Fibroblast of skin of left biceps (primary cell): ENCODE results near the gene VANGL1.
"Not testable (repeated sequence)": the region's sequence is repeated elsewhere in the genome, so short reads cannot be mapped to it uniquely, and the experiment has no call there.

Source experiments
- DNase-seq, 2 experiments: peaks; one replicate each; pipeline ENCODE4 v3.0.0-alpha.2; 2013; ENCODE audit warnings: low read depth in 2 of 2

VANGL1 gene

DNA sequence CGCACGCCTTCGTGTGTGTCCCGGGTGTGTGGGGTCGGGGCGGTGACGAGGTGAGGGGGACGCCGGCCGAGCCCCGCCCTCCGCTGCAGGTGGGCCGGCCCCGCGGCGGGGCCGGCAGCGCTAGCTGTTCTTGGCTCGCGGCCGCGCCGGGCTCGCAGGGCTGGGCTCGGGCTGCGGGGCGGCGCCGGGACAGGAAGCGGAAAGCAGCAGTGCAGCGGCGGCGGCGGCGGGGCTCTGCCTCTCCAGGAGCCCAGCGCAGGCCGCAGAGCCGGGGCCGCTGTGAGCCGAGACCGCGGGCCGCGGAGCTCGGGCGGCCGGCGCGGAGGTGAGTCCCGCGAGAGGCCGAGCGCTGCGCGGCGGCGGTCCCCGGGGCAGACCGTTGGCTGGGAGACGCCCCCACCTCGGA lies at the start of gene VANGL1:
Gene VANGL1 (plus strand): TSS at position 209 of the 406 bp plus-strand sequence. CDS start 9,444 bp downstream, outside the sequence.
- DNase-seq, result peak; percentile 13 to 23

DNA sequence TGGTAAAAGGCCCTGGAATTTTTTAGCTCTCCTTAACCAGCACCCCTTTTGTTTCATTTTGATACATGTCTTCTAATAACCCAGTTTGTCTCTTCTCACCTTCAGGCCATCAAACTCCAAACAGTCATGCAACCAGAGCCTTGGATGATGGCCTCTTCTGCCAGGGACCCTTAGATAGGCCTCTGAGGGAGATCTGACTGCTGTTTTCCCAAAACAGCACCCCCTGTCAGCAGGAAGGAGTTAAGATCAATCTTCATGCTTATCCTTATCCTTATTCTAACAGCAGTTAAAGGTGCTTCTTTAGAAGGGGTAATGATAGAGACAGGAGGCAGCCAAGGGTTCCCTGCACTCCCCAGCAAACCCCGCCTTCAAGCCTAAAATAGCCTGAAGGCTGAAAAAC lies 49.5 kb upstream of the VANGL1 start:
- no peak for DNase-seq

DNA sequence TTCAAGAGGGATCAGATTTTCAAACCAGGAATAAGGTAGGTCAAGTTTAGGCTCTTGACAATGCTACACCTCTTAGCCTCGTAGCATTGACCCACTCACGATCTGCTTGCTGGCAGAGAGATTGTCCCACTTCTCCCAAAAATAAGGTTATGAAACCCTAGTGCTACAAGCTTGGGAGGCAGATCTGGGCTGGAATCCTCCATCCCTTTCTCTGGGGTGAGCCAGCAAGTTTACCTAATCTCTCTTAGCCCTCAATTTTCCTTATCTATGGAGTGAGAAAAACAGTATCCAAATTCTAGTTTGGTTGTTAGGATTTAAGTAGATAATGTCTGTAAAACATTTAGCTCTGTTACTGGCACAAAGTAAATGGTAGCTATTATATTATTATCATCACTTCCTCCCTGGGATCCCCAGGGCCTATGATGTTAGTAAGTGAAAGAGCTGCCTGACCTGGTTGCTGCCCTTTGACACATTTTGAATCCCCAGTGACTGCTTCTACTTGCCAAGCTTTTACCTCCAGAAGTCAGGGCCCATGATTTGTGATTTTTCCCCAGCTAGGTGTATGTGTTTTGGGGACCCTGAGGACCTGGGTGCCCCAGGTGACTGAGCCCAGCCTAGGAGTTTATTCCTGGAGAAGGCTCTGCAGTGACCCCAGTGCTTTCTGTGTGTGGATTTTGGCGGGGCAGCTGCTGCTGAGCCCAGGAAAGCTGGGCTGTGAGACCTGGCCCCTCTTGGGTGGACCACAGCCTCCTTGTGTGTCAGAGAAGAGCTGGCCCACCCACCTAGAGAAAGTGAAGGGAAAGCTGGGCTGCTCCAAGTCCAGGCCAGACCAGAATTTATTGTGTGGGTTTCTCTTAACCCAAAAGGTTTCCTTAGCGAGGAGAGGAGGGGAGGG lies 48.2 kb upstream of the VANGL1 start:
- DNase-seq, result no peak

DNA sequence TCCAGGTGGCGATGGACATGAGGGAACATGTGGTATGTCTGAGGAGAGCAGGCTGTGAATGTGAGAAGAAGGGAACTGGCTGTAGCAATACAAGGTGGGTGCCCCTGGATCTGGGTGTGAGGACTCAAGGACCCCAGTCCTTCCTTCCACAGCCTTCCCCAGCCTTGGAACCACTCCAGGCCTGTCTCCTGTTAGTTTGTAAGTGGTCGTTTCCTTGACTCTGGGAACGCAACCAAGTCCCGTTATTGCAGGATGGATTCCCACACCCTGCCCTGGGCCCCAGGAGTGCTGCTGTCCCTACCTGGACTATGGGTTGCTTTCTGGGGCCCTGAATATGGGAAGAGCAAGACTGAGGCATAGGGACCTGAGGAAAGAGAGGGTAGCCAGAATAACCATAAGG lies 47.2 kb upstream of the VANGL1 start:
- DNase-seq, result no peak

DNA sequence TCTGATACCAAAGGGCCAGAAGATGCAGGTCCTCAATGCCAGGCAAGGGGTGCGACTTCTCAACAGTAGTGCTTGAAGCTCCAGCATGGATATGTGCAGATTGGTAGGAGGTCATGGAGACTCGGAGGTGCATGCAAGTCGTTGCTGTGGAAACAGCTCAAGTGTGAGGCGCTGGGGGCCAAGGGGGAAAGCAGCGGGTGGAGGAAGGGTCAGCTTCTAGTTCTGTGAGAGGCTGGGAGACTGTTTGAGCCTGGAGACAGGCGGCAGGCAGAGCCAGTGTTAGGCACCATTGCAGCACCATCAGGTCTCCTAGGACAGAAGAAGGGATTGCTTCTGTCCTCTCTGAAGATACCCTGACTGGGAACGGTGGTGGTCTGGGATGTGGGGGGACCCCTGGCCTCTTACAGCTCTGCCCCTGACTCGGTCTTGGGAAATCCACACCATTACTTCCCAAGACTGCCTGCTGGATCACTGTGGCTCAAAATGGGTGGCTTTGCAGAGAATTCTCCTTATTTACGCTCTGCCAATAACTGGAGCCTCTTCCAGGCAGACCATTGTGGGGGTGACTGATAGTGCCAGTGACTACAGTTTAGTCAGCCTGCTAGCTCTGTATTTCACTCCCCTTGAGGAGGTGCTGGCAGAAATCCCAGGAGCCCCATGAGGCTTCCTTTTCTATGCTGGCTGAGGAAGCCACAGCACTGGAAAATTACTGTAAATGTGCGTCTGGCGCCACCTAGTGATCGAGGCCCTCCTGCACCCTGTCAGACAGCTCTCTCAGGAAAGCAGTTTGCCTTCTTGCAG lies 46.3 kb upstream of the VANGL1 start:
- DNase-seq, result peak; percentile 95

DNA sequence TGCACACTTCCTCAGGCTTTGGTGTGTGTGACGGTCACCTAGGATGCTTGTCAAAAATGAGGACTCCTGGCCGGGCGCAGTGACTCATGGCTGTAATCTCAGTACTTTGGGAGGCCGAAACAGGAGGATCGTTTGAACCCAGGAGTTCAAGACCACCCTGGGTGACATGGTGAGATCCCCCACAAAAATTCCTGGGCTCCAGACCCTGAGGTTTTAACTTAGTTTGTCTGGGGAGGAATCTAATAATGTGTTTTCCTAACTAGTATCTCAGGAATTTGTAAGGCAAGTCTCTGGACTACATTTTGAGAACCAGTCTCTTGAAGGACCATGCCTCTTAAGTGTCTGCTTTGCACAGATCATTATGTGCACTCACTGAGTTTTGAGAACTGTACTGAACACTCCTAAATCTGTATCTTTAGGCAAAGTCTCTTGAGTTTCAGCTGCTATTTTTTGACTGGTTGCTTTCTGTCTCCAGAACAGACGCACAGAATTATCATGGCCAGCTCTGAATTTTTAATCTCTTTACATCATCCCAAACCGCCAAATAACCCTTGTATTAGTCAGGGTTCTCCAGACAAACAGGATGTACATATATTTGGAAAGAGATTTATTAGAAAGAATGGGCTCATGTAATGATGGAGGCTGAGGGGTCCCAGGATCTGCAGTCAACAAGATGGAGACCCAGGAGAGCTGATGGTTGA lies 45.5 kb upstream of the VANGL1 start:
- peak in 1 of 2 experiments; percentile 28 for DNase-seq

DNA sequence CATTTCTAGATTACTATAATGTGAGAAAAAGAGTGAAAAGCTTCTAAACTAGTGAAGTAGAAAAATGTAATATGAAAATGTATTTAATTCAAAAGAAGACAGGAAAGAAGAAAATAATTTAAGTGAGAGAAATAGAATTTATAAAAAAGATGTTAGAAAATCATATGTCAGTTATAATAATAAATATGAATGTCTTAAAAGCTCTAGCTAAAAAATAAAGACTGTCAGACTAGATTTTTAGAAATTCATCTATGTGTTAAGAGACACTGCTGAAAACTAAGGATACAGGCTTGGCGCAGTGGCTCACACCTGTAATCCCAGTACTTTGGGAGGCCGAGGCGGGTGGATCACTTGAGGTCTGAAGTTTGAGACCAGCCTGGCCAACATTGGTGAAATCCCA lies 37.3 kb upstream of the VANGL1 start:
- DNase-seq, result no peak

DNA sequence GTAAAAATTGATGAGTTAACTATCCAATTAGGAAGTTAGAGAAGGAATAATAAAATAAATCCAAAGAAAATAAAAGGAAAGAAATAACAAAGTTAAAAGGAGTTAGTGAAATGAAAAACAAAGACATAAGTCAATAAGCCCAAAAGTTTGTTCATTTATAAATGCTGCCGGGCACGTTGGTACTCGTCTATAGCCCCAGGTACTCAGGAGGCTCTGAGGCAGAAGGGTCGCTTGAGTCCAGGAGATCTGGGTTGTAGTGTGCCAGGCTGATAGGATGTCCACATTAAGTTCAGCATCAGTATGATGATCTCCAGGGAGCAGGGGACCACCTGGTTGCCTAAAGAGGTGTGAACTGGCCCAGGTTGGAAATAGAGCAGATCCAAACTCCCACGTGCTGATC lies 35.5 kb upstream of the VANGL1 start:
- DNase-seq, result no peak

DNA sequence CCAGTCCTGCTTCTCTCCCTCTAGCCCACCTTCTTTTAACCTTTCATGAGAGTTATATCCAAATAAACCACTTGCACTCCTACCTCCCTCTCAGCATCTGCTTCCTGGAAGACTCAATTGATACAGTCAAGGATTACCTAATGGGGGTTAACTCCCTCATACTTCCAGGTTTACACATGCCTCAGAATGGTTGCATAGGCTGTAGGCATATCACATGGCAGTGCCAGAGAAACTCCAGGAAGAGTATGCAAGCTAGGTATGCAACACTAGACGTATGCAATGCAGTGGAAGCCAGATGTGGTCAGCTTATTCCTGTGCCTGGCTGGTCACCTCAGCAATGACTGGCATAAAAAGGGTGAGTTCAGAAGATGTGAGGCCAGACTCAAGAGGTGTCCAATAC lies 32.7 kb upstream of the VANGL1 start:
- DNase-seq, result no peak

DNA sequence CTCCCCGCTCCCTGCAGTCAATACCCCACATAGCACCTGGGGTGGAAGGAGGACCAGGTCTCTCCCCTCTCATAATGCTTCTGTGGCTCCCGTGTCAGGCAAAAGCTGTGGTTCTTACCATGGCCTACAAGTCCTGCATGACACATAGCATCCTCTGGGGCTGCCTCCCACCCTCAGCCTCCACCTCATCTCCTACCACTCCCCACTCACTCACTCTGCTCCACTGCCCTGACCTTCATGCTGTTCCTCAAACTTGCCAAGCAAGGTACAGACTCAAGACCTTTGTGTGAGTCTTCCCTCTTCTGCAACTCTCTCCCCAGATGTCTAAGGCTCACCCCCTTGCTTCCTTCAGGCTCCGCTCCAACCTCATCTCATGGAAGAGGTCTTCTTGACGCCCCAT lies 28.0 kb upstream of the VANGL1 start:
- DNase-seq, result no peak

DNA sequence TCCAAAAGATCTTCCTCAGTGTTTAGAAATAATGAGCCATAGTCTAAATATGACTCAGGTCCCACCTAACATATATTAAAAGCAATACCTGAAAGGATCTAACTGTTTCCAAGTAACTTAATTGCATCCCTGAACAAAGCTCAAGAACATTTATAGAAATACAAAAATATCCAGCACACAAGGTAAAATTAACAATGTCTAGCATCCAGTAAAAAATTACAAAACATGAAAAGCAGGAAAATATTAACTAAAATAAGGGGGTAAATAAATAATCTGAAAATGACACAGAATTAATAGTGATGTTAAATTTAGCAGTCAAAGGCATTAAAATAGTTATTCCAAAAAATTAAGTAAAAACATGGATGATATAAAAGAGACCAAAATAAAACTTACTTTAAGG lies 21.3 kb upstream of the VANGL1 start:
- no peak for DNase-seq

DNA sequence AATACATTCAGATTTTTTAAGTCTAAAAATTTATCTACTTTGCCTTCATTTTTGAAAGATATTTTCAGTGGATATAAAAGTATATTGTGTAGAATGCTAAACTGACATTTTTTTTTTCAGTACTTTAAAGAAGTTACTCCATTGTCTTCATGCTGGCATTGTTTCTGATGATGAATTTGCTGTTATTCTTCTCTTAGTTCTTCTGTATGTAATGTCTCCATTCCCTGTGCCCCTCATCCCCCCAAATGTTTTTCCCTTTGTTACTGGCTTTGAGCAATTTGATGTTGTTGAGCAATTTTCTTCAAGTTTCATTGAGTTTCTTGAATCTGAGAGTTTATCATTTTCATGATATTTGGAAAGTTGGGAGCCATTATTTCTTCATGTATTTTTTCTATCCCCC lies 20.8 kb upstream of the VANGL1 start:
- DNase-seq, result no peak

DNA sequence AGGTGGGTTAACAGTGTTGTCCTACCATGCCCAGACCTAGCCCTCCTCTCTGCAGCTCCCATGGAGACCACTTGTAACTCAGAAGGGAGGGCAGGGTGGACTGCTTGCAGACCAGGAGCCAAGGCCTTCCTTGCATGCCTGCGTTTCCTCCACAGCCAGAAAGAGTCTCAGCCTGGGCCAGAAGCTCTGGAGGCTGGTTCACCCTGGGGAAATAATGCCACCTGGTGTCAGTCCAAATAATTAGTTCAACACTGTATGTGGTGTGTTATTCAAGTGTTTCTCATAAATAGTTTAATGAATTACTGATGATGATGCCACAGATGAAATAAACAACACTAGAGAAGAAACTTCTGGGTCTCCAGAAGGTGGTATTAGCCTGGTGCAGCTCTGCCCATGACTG lies 16.9 kb upstream of the VANGL1 start:
- no peak for DNase-seq

DNA sequence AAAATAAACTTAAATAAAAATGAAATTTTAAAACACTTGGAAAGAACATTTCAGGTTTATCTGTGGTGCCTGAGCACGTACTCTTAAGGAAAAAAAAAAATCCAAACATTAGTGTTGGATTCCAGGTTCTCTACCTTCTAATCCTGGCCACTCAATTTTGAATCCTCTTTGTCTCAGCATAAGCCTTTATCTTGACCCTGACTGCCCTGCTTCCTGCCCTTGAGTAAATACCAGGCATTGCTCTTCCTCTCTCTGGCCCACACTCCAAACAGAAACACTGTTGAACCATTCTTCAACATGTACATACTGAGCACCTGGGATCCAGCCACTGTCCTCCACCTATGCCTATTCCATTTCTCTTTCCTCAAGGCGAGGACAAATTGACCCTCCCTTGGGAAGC lies 11.4 kb upstream of the VANGL1 start:
- no peak for DNase-seq

DNA sequence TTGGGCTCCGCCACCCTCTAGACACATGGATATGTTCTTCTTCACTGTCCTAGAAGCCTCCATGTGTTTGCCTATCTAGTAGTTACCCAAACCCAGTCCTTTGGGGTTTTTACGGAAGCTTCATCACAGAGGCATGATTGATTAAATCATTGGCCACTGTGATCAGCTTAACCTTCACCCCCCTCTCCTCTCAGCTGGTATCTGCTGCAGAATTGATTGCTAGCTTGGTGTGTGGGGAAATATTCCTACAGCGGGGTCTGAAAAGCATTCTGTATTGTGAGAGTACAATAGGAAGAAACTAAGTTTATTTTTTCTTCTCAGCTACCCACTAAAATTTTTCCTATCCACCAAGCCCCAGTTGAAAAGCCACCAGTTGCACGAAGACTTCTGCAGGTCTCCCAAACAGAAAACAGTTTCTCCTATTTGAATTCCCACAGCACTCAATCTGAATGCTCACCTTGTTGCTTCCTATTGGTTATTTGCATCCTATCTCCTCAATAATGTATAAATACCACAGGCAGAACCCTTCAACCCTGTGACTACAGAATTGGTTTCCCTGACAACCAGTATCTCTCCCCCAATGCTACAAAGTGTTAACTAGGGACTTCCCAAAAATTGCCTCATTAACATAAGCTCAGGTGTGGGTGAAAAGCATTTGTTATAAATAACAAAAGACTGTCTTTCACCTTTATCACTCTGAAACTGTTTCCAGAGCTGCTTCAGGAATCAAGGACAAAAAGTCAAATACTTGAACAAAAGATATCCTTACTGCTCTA lies 9.3 kb upstream of the VANGL1 start:
- no peak for DNase-seq

DNA sequence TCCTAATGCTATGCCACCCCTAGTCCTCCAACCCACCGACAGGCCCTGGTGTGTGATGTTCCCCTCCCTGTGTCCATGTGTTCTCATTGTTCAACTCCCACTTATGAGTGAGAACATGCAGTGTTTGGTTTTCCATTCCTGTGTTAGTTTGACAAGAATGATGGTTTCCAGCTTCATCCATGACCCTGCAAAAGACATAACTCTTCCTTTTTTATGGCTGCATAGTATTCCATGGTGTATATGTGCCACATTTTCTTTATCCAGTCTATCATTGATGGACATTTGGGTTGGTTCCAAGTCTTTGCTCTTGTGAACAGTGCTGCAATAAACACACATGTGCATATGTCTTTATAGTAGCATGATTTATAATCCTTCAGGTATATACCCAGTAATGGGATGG lies 8.2 kb upstream of the VANGL1 start:
- DNase-seq, result not testable (repeated sequence)

DNA sequence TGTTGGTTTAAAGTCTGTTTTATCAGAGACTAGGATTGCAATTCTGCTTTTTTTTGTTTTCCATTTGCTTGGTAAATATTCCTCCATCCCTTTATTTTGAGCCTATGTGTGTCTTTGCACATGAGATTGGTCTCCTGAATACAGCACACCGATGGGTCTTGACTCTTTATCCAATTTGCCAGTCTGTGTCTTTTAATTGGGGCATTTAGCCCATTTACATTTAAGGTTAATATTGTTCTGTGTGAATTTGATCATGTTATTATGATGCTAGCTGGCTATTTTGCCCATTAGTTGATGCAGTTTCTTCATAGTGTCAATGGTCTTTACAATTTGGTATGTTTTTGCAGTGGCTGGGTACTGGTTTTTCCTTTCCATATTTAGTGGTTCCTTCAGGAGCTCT lies 4.5 kb upstream of the VANGL1 start:
- not testable (repeated sequence) for DNase-seq

DNA sequence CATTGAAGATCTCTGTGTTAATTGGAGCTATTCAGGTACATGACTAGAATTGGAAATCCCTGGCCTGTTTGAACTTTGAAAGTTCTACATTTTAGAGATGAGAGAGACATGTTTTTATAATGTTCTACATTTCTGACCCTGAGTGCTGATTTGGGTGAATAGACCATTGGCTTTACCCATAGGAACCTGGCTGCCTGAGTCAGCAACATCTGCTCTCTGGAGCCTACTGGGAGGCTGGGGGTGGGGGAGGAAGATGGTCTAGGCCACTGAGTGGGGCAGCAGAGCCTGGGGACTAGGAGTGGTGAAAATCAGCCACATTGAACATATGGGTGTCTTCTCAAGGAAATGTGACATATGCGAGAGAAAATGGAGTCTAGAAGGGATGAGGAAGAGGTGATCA lies 1.4 kb upstream of the VANGL1 start:
- DNase-seq, result no peak

DNA sequence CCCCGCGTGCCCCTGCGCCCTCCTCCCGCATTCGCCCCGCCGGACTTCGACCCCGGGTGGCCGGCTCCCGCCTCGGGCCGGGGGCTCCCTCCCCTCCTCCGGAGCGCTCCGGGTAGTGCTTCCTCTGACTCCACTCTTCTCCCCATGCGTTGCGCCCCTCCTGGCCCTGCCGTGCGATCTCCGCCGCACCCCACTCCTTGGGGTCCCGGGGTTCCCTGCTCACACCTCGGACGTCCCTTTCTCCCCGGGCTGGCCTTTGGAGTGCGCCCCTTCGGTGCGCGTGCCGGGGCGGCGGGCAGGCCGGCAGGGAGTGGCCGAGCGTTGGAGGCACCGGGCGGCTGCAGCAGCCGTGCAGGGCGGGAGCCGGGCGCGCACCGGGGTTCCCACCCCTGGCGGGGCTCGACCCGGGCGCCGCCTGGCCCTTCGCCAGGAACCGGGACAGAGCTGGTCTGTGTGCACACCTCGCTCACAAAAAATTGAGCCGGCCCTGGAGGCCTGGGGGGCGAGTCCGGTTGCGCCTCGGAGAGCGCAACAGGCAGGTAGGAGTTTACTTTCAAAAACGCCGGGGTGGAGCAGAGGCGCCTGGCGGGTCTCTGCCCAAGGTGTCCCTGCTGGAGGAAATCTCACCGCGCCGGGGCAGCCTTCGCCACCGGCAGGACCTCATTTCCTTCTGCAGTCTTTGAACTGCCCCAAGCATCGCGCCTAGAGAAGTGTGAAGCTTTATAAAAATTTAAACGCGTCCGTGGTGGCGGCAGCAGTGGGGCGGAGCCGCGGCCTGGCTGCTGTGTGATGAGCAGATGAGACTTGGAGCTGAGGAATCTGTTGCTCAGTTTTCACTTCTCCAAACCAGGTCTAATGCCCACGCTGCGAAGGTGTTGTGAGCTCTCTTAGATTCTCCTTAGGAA lies 650 bp downstream of the VANGL1 start:
- no peak for DNase-seq

DNA sequence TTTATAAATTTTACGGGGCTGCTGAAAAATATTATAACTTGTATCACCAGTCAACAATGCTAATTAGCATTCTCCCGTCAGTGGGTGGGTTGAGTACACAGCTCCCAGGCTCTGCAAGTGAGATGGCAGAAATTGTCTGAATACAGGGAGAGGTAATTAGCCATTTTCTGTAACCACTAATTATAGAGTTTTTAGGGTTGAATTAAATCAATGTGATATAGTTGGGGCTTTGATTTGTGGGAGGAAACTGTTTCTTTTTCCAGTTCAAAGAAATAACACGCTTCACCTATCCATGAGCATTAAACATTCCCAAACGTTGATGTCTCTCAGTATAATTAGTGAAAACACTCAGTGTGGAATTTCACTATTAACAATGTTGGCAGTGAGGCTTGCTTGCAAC lies 1.5 kb downstream of the VANGL1 start:
- no peak for DNase-seq

DNA sequence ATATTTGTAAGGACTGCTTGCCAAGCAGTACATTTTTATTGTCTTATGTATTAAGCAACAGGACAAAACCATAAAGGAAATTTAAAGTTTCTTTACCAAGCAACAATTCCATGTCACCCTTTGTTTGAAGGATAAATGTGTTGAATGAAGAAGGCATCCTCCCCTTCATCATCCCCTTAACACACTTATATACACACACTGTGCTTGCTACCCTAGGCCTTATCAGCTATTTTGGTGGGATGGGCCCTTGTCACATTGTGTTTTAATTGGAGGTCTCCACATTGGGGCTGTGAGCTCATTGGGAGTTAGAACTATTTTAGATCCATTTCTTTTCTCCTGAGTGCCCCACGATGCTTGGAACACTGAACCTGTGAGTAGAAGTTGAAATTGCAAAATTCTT lies 1.9 kb downstream of the VANGL1 start:
- DNase-seq, result no peak
